Measurements from ENCODE around the gene PRKCI. TPM values are rescaled to one million over a fixed set of nuclear protein-coding genes. Genes with fewer than 3 reads are reported as not detected.
"Not testable (repeated sequence)": the region's sequence is repeated elsewhere in the genome, so short reads cannot be mapped to it uniquely, and the experiment has no call there.

Gene PRKCI
- total RNA-seq, 1 donor from 2014 or later: 175 TPM

- no peak for DNase-seq
- Mint-ChIP-seq H3K4me1 (ENCODE audit: low read depth, unreplicated experiment) (peaks cover 2% of the 10 kb centered on the region), H3K4me3 (ENCODE audit: unreplicated experiment) (no peak overlapping the region), H3K9me3 (ENCODE audit: unreplicated experiment) (no peaks in the 10 kb centered on the region), H3K27ac (ENCODE audit: unreplicated experiment) (no peak overlapping the region), H3K36me3 (ENCODE audit: unreplicated experiment) (no peaks in the 10 kb centered on the region), H3K27me3 (ENCODE audit: unreplicated experiment) (peaks cover 1% of the 10 kb centered on the region)
- TF ChIP-seq, protein P1, sequence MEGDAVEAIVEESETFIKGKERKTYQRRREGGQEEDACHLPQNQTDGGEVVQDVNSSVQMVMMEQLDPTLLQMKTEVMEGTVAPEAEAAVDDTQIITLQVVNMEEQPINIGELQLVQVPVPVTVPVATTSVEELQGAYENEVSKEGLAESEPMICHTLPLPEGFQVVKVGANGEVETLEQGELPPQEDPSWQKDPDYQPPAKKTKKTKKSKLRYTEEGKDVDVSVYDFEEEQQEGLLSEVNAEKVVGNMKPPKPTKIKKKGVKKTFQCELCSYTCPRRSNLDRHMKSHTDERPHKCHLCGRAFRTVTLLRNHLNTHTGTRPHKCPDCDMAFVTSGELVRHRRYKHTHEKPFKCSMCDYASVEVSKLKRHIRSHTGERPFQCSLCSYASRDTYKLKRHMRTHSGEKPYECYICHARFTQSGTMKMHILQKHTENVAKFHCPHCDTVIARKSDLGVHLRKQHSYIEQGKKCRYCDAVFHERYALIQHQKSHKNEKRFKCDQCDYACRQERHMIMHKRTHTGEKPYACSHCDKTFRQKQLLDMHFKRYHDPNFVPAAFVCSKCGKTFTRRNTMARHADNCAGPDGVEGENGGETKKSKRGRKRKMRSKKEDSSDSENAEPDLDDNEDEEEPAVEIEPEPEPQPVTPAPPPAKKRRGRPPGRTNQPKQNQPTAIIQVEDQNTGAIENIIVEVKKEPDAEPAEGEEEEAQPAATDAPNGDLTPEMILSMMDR (IDR thresholded peaks at IDR 0.05; ENCODE audit: partially characterized antibody, unreplicated experiment): no peak
Observed at GRCh38 chr3:170201527-170201926, 20.7 kb upstream of the PRKCI start.

DNA sequence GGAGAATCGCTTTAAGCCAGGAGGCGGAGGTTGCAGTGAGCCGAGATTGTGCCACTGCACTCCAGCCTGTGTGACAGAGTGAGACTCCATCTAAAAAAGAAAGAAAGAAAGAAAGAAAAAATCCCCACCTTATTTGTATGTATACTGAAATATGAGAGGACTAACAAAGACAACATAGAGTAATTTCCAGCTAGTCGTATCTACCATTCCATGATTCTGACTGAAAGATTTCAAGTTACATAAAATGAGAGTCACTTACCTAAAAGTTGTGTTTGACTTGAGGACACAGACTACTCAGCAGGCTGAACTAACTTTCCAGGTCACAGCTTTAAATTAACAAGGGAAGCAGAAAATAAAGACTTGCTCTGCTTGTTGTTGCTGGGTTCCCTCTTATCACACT, 18.8 kb upstream of the PRKCI start:
- Mint-ChIP-seq H3K36me3 (ENCODE audit: unreplicated experiment) (no peaks in the 10 kb centered on the region), H3K9me3 (ENCODE audit: unreplicated experiment) (no peaks in the 10 kb centered on the region), H3K27ac (ENCODE audit: unreplicated experiment) (no peak overlapping the region), H3K4me1 (ENCODE audit: low read depth, unreplicated experiment) (peaks cover 2% of the 10 kb centered on the region), H3K4me3 (ENCODE audit: unreplicated experiment) (no peak overlapping the region), H3K27me3 (ENCODE audit: unreplicated experiment) (peaks cover 1% of the 10 kb centered on the region)
- TF ChIP-seq, protein P1 (IDR thresholded peaks at IDR 0.05; ENCODE audit: partially characterized antibody, unreplicated experiment): no peak
- no peak for DNase-seq

- TF ChIP-seq, protein P1 (IDR thresholded peaks at IDR 0.05; ENCODE audit: partially characterized antibody, unreplicated experiment): no peak
- Mint-ChIP-seq H3K27me3 (ENCODE audit: unreplicated experiment) (peaks cover 1% of the 10 kb centered on the region), H3K27ac (ENCODE audit: unreplicated experiment) (no peak overlapping the region), H3K9me3 (ENCODE audit: unreplicated experiment) (no peaks in the 10 kb centered on the region), H3K4me1 (ENCODE audit: low read depth, unreplicated experiment) (peaks cover 2% of the 10 kb centered on the region), H3K36me3 (ENCODE audit: unreplicated experiment) (no peaks in the 10 kb centered on the region), H3K4me3 (ENCODE audit: unreplicated experiment) (no peak overlapping the region)
- no peak for DNase-seq
Observed at GRCh38 chr3:170204023-170204472, 18.2 kb upstream of the PRKCI start.

GRCh38 chr3:170204509-170204908, 17.7 kb upstream of the PRKCI start:
- no peak for DNase-seq
- peaks cover 1% of the 10 kb centered on the region for H3K27me3 Mint-ChIP-seq (ENCODE audit: unreplicated experiment)
- peaks cover 2% of the 10 kb centered on the region for H3K4me1 Mint-ChIP-seq (ENCODE audit: low read depth, unreplicated experiment)
- H3K9me3 Mint-ChIP-seq (ENCODE audit: unreplicated experiment): no peaks in the 10 kb centered on the region
- no peak overlapping the region for H3K4me3 Mint-ChIP-seq (ENCODE audit: unreplicated experiment)
- H3K36me3 Mint-ChIP-seq (ENCODE audit: unreplicated experiment): no peaks in the 10 kb centered on the region
- no peak overlapping the region for H3K27ac Mint-ChIP-seq (ENCODE audit: unreplicated experiment)
- TF ChIP-seq, protein P1 (IDR thresholded peaks at IDR 0.05; ENCODE audit: partially characterized antibody, unreplicated experiment): no peak

DNA sequence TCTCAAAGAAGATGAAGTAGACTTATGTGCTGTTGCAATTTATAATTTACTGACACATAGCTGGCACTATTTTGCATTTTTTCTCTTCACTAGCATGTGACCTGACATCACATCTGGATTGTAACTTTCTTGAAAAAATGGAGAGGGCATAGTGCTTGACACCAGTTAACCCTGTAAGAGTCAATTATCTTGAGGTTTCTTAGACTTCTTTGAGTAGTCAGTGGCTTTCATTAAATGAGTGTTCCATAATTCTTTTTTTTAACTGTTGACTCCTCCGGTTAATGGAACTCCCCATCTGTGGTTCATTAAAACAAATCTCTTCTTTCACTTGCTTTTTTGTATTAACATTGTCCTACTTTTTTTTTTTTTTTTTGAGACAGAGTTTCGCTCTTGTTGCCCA, 16.9 kb upstream of the PRKCI start:
- H3K36me3 Mint-ChIP-seq (ENCODE audit: unreplicated experiment): no peaks in the 10 kb centered on the region
- H3K27me3 Mint-ChIP-seq (ENCODE audit: unreplicated experiment): peaks cover 1% of the 10 kb centered on the region
- no peak overlapping the region for H3K4me3 Mint-ChIP-seq (ENCODE audit: unreplicated experiment)
- H3K9me3 Mint-ChIP-seq (ENCODE audit: unreplicated experiment): no peaks in the 10 kb centered on the region
- TF ChIP-seq, protein P1 (IDR thresholded peaks at IDR 0.05; ENCODE audit: partially characterized antibody, unreplicated experiment): no peak
- DNase-seq: no peak
- no peak overlapping the region for H3K27ac Mint-ChIP-seq (ENCODE audit: unreplicated experiment)
- H3K4me1 Mint-ChIP-seq (ENCODE audit: low read depth, unreplicated experiment): peaks cover 2% of the 10 kb centered on the region

- H3K9me3 Mint-ChIP-seq (ENCODE audit: unreplicated experiment); H3K4me1 Mint-ChIP-seq (ENCODE audit: low read depth, unreplicated experiment); H3K27me3 Mint-ChIP-seq (ENCODE audit: unreplicated experiment); DNase-seq; H3K36me3 Mint-ChIP-seq (ENCODE audit: unreplicated experiment); H3K27ac Mint-ChIP-seq (ENCODE audit: unreplicated experiment); H3K4me3 Mint-ChIP-seq (ENCODE audit: unreplicated experiment): not testable (repeated sequence)
Observed at GRCh38 chr3:170206164-170206762, 16.0 kb upstream of the PRKCI start.
